Transverse colon (tissue), 3 donors: ENCODE data around the gene USP46.

Experiments
- CTCF ChIP-seq, 5 experiments: fragments of 200-600 bp in 3 of 5; fragments of 450-650 bp in 2 of 5; sonication (generic) in 3 of 5; IDR thresholded peaks; 1 replicate in 2 of 5; 2 replicates in 3 of 5; pipeline ENCODE4 v1.5.1; 2016 to 2017; ENCODE audit warnings: antibody characterized with exemption in 5 of 5, inconsistent platforms in 3 of 5, mild to moderate bottlenecking in 2 of 5, moderate library complexity in 1 of 5
- POLR2A ChIP-seq: fragments of 450-650 bp; IDR thresholded peaks from one replicate; pipeline ENCODE4 v1.6.1; 2016; ENCODE audit warnings: antibody characterized with exemption, mild to moderate bottlenecking, moderate library complexity

GRCh38 chr4:52548818-52549570 is 110.1 kb downstream of the USP46 start:
- TF ChIP-seq CTCF (IDR thresholded peaks at IDR 0.05) (no peak), POLR2A (no peak)
